GM15510 (cell line): ENCODE measurements around the gene PROCR.
A peak's percentile ranks its signal among the peaks of the same experiment; 100 is the strongest.

ENCODE experiments used
- POLR2A ChIP-seq: IDR thresholded peaks from 3 replicates; pipeline ENCODE4 v1.6.1; 2011; ENCODE audit warnings: borderline replicate concordance; ENCODE audit not compliant: insufficient read length; ENCODE audit errors: extremely low read depth

Gene PROCR

DNA sequence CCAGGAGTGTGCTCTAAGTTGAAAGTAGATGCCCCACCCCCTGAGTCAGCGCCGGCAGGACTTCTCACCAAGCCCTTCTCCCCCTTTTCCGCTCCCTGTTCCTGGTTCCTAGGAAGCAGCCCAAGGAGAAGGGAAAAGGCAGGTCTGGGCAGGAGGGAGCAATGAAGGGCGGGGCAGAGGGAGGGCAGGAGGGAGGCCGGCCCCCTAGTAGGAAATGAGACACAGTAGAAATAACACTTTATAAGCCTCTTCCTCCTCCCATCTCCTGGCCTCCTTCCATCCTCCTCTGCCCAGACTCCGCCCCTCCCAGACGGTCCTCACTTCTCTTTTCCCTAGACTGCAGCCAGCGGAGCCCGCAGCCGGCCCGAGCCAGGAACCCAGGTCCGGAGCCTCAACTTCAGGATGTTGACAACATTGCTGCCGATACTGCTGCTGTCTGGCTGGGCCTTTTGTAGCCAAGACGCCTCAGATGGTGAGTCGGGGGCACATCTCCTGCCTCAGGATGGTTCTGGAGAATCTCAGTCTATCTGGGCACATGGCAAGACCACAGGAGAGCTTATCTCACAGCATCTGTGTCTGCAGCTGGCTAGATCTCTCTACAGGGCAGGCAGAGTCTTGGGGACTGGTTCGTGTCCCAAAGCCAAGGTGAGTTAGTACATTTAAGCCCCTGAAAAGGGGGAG lies at the start of gene PROCR:
PROCR (plus strand) TSS at position 320 of the 681 bp plus-strand sequence; CDS start at position 403, 83 bp downstream.
- TF ChIP-seq POLR2A = no peak

DNA sequence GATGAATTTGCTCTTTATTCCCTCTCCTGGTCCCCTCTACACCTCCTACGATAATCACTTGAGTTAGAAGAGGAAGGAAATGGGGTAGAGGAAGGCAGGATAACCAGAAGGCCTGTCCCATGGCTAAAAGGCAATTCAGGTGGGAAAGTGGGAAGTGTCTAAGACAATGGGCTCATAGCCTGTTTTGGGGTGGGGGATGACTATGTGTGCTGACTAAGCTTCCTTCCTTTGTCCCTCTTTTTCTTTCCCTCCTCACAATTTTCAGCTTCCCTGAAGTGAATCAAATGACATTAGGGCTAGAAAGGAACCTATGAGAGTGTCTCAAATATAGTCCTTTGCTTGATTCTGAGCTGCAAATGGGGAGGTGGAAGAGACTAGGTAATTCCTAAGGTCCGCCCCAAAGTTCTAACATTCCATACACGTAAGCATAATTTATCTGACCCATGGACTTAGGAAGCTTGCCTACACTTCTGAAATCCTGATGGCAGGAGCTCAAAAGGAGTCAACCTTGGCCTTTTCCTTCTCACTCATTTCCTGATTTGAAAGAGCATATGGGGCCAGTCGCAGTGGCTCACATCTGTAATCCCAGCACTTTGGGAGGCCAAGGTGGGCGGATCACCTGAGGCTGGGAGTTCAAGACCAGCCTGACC lies 49.0 kb upstream of the PROCR start:
- no peak for TF ChIP-seq POLR2A

DNA sequence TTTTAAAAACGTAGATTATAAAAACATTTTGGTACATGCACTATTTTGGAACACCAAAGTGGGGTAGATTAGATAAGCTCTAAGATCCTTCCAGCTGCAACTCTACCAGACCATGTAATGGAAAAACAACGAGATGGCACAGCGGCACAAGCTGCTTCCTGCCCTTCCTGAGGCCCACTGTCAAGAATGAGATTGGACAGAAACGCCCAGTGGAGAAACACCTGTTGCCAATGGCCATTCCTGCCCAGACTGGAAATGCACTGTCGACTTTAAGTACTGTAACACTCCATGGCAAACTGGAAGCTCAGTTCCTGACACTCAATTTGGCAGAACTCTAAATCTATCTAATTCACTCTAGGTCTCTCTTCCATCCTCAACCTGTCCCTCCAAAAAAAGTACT lies 46.1 kb upstream of the PROCR start:
- no peak for TF ChIP-seq POLR2A

DNA sequence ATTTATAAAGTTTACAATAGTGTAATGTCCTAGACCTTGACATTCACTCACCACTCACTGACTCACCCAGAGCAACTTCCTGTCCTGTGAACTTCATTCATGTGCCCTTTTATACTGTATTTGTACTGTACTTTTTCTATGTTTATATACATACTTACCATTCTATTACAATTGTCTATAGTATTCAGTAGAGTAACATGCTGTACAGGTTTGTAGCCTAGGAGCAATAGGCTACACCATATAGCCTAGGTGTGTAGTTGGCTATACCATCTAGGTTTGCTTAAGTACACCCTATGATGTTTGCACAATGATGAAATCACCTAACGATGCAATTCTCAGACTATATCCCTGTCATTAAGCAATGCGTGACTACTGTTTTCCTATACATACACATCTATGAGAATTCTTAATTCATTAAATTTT lies 42.2 kb upstream of the PROCR start:
- no peak for TF ChIP-seq POLR2A

DNA sequence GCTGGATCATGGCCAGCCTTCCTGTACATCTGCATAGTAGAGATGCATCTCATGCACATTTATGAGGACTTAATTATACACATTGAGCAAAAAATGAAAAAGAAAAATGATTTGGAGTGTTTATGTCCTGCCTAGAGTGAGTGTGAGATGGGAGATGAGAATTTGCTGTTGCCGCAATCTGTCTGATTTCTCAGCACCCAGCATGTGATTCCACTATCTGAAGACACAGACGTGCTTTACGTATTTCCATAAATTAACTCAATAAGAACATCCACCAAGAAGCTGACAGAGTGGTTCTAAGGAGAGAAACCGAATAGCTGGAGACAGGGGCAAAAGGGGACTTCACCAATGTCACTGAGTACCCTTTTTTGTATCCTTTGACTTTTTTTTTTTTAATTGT lies 39.9 kb upstream of the PROCR start:
- no peak for TF ChIP-seq POLR2A

DNA sequence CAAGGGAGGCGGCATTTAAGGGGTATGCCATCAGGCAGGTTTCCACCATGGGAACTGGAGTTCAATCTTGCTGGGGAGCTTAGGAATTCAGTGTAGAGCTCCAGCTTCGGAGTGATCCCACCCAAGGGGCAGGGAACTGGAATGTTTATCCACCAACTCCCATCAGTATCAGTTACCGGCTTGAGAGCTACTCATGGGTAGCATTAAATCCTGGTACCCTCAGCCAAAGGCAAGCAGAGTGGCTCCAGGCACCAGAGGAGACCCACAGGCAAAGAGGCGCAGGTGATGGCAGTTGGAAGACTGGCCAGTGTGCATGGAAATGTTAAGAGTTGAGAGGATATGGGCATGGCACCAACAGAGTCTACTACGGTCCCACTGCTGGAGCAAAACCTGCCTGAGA lies 38.8 kb upstream of the PROCR start:
- no peak for TF ChIP-seq POLR2A

DNA sequence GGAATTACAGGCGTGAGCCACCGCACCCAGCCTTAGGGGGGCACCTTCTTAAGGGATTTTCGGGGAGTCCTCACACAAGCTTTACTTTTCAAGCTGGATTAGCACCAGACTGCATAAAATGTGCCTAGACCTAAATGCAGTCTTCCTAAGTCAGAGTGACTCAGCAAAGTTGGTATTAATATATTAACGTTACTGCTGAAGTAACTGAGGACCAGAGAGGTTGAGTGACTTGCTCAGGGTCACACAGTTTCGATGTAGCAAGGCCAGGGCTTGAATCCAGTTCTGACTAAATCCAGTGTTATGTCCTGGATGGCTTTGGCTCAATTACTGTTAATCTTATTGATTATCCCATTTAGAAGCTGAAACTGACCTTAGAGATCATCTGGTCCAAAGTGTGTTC lies 38.1 kb upstream of the PROCR start:
- no peak for TF ChIP-seq POLR2A

DNA sequence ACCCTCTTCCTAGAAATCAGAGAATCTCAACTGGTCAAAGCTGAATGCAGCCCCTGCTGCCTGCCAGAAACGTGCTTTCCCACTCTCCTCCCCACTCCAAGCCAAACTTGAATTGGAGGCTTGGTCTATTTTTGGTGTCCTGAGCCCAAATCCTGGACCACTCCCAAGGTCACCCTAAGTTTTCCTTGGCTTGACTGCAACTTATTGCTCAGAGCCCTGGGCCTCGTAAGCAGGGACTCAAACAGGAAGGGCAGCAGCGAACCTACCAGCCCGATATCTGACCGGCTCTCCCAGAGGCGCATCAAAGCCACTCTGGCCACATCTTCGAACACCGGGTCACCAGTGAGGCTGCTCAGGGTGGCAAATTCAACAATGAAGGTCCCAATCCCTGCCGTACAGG lies 37.4 kb upstream of the PROCR start:
- TF ChIP-seq POLR2A = no peak

DNA sequence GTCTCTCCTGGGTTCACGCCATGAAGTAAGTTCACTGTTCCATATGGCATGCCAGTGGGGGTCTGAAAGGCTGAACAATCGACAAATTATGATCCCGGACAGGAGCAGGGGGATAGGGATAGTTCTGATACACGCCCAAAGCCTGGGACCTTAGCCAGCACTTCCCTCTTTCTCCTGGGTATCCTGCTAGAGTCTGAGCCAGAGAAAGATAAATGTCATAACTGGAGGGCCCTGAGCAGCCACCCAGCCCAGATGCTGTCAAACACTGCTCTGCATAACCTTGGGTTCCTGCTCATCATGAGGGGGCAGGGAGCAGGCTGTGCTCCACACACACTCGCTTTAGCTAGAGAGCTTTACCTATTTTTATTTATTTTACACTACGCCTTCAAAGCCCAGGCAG lies 37.0 kb upstream of the PROCR start:
- no peak for TF ChIP-seq POLR2A

DNA sequence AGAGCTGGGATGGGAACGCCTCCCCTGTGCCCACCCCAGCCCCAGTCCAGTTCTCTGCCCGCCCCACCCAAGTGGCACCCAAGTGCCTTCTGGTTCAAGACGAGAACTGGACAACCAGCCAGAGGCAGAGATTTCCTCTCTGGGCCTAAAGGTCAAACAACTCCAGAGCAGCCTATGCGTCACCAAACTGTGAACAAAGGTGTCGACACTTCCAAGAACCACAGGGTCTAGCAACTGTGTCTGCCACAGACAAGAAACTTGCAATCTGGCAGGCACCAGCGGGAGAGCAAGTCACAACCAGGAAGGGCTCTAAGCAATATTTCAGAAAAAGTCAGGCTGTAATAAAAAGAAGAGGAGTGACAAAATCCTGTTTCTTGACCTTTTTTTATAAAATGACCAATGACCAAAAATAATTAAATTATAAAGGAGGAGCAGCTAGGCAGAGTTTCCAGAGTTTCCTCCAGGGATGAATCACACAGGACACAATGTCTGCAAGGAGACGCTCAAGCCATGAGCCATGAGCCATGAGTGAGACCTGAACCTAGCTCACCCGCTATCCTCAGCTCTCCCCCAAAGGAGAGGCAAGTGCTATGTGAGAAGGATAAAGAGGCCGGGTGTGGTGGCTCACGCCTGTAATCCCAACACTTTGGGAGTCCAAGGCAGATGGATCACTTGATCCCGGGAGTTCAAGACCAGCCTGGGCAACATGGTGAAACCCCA lies 35.8 kb upstream of the PROCR start:
- no peak for TF ChIP-seq POLR2A

DNA sequence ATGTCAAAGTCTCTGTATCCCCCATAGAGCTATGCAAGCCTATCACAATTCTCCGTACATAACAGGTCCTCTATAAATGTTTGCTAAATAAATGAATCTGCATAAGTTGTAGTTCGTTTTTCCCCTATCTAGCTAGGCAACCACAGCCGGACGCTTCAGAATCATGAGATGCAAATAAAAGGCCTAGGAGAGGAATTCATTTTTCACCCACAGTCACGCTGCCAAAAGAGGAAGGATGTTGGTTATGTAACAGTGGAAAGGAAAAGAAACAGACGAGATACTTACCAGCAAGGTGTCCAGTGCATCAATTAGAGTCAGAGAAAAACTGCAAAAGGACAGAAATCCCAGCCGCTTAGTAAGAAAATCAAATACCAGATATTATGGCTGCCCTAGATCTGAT lies 27.2 kb upstream of the PROCR start:
- TF ChIP-seq POLR2A = no peak

DNA sequence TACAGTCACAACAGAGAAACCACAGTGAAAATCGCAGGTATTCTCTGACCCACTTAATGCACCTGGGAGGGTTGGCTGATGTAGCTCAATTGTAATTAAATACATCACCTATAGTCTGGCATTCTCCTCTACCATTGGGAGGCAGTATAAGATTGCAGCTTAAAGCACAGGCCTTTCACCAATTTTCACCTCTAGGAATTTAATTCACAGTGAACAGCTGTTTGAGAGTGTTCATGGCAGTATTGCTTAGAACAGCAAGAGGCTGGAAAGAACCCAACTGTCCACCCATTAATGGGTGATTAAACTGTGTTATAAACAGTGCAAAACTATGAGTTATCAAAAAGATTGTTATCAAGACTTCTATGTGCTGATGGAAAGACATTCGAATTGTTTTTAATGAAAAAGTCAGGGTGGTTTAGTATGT lies 26.7 kb upstream of the PROCR start:
- no peak for TF ChIP-seq POLR2A

DNA sequence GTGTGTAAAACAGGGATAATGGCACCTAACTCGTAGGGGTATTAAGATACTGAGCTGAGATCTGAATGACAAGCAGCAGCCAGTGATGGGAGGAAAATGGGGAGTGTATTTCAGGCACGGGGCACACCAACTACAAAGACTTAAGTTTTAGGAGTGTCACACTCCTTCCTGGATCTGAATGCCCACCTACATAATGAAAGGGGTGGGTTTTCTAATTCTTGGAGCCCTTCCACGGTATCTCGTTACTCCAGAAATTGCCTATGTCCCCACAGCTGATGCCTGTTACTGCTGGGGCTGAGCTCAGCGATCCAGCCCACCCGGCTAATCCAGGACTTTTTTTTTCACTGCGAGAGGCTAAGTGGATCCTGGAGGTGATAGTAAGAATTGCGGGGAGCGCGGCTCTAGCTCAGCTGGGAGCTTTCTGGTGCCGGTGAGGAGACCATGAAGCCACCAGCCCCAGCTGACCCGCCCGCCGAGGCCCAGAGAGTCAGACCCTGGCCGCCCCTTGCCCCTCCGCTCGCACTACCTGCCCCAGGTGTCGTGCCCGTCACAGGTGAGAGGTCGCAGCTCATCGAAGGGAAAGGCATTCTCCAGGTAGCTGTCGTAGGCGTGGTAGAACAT lies 25.5 kb upstream of the PROCR start:
- TF ChIP-seq POLR2A = no peak

DNA sequence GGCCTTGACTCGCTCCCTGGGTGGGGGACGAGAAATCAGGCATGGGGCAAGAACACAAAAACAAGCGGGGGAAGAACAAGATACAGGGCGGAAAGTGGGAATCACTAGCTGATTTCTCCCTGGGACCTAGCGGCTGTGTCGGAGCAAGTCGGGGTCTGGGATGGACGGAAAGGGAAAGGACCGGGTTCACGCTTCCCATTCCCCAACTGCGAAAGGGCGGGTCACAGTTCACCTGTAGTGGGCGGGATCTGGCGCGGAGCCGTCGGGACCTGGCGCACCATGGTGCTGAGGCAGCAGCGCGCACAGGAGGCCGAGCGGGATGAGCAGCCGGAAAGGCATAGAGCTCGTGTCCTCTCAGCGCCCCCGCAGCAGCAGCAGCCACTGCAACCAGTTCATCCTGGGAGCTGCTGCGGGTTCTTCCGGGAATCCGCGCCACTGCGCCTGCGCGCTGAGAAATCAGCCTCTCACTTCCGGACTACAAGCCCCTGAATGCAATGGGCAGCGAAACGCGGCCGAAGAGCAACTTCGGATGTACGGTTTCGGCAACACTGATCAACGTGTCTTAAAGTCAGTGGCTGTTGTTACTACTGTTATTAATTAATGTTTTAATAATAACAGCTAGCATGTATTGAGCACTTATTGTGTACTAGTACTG lies 24.8 kb upstream of the PROCR start, which contains the start of gene EDEM2:
EDEM2 (minus strand) TSS at position 417 of the 655 bp plus-strand sequence; CDS start at position 339, 78 bp downstream.
- peak; percentile 88 for TF ChIP-seq POLR2A
